PC-9 (cell line): ENCODE measurements around the gene ZNF446. TPM values are rescaled to one million over a fixed set of nuclear protein-coding genes. Genes with fewer than 3 reads are reported as not detected.
"Not testable (repeated sequence)": the region's sequence is repeated elsewhere in the genome, so short reads cannot be mapped to it uniquely, and the experiment has no call there.

ENCODE experiments used
- BruUV-seq: library from RNA; stranded (reverse); fragments of 400-500 nt; replicated peaks from 2 replicates; lab custom pipeline; 2021; lab: Mats Ljungman, UMichigan
- CTCF ChIA-PET: fragments of 300-600 bp; sonication (Branson Sonifier 250); formaldehyde crosslinking; loops from one replicate; lab custom pipeline; 2022; ENCODE audit warnings: antibody characterized with exemption; lab: Charles Lee
- POLR2A ChIA-PET: fragments of 300-600 bp; sonication (Branson Sonifier 250); formaldehyde crosslinking; loops from one replicate; lab custom pipeline; 2022; ENCODE audit warnings: antibody characterized with exemption; ENCODE audit not compliant: unreplicated experiment; lab: Charles Lee
- DNase-seq, 2 experiments: peaks; one replicate each; pipeline versions ENCODE4 v3.0.0 to v3.0.0-alpha.2; 2015 to 2022; ENCODE audit warnings: mixed read lengths in 1 of 2
- H2AFZ ChIP-seq: fragments of 200-600 bp; sonication (generic); 2 replicates; pipeline ENCODE4 v1.8.1; 2017; ENCODE audit warnings: antibody characterized with exemption
- H3F3A ChIP-seq: fragments of 200-600 bp; sonication (generic); 2 replicates; pipeline ENCODE4 v1.8.1; 2017; ENCODE audit warnings: antibody characterized with exemption, mild to moderate bottlenecking, low read depth; ENCODE audit not compliant: insufficient read depth
- H3K27ac ChIP-seq: fragments of 200-600 bp; sonication (generic); 2 replicates; pipeline ENCODE4 v1.6.1; 2016; ENCODE audit warnings: mixed run types
- H3K27me3 ChIP-seq: fragments of 200-600 bp; sonication (generic); 2 replicates; pipeline ENCODE4 v1.6.1; 2016; ENCODE audit warnings: low read depth, mixed run types; ENCODE audit not compliant: insufficient read depth
- H3K36me3 ChIP-seq: fragments of 200-600 bp; sonication (generic); 2 replicates; pipeline ENCODE4 v1.6.1; 2016; ENCODE audit warnings: low read depth, mixed run types
- H3K4me1 ChIP-seq: fragments of 200-600 bp; sonication (generic); replicated peaks from 2 replicates; pipeline ENCODE4 v1.6.1; 2016; ENCODE audit warnings: mixed run types; ENCODE audit not compliant: insufficient read depth
- H3K4me2 ChIP-seq: fragments of 200-600 bp; sonication (generic); 2 replicates; pipeline ENCODE4 v1.6.1; 2017; ENCODE audit warnings: mixed run types
- H3K4me3 ChIP-seq: fragments of 200-600 bp; sonication (generic); 2 replicates; pipeline ENCODE4 v1.6.1; 2016; ENCODE audit warnings: mixed run types
- H3K79me2 ChIP-seq: fragments of 200-600 bp; sonication (generic); 2 replicates; pipeline ENCODE4 v1.6.1; 2017; ENCODE audit warnings: low read depth, mixed run types
- H3K9me2 ChIP-seq: fragments of 200-600 bp; sonication (generic); 2 replicates; pipeline ENCODE4 v1.8.1; 2017; ENCODE audit warnings: mild to moderate bottlenecking; ENCODE audit not compliant: insufficient read depth
- H3K9me3 ChIP-seq: fragments of 200-600 bp; sonication (generic); 2 replicates; pipeline ENCODE4 v1.8.1; 2016; ENCODE audit warnings: low read depth; ENCODE audit not compliant: insufficient read depth
- H4K20me1 ChIP-seq: fragments of 200-600 bp; sonication (generic); 2 replicates; pipeline ENCODE4 v1.8.1; 2017; ENCODE audit not compliant: insufficient read depth
- CTCF ChIP-seq: fragments of 200-600 bp; sonication (generic); conservative IDR thresholded peaks from 2 replicates; pipeline ENCODE4 v1.6.1; 2017; ENCODE audit warnings: mixed run types, antibody characterized with exemption, mild to moderate bottlenecking, moderate library complexity
- EZH2 ChIP-seq: fragments of 200-600 bp; sonication (generic); IDR thresholded peaks from 2 replicates; pipeline ENCODE4 v1.8.0; 2017; ENCODE audit warnings: antibody characterized with exemption, low read depth
- intact Hi-C: fragments of 100-400 bp; cut with micrococcal nuclease; formaldehyde crosslinking; loops from one replicate; pipeline ENCODE4 v1.10.0; 2022; ENCODE audit not compliant: unreplicated experiment
- total RNA-seq: library from RNA; stranded (reverse); gene quantifications from 2 replicates; pipeline ENCODE4 v1.2.3, GENCODE V29; 2021

The ZNF446 gene
- total RNA-seq, 1 experiment from 2014 or later = 11.0 TPM

- DNase-seq, H3K4me2 ChIP-seq, H3K27ac ChIP-seq, H3K4me3 ChIP-seq, H3K79me2 ChIP-seq, H3F3A ChIP-seq, H4K20me1 ChIP-seq, BruUV-seq, H3K36me3 ChIP-seq, H2AFZ ChIP-seq, H3K9me2 ChIP-seq, CTCF ChIA-PET, H3K9me3 ChIP-seq, POLR2A ChIA-PET, H3K4me1 ChIP-seq, H3K27me3 ChIP-seq: not testable (repeated sequence)
- intact Hi-C loops = loop anchor here (5.0 kb wide), 1 partner anchor 88 kb away; the partner anchor contains the start of gene ZNF497
Observed at GRCh38 chr19:58449980-58450379, 26.2 kb upstream of the ZNF446 start.

GRCh38 chr19:58450856-58451357, 25.2 kb upstream of the ZNF446 start:
- peak in 1 of 2 experiments; percentile 36 for DNase-seq
- BruUV-seq = no TSS peak
- H3K36me3 ChIP-seq = no peaks in the 10 kb centered on the region
- peak overlapping the region; percentile 81 for H3K4me3 ChIP-seq
- ChIA-PET POLR2A (interaction anchor here (0.6 to 0.7 kb wide), 2 partner anchors 42 to 79 kb away, joined by 3 to 5 read pairs; partner anchors contain the start of gene ZNF584), CTCF (no interaction called here)
- H4K20me1 ChIP-seq = no peaks in the 10 kb centered on the region
- intact Hi-C loops = loop anchor here (1.0 to 5.0 kb wide), 2 partner anchors 43 to 89 kb away; partner anchors contain the start of genes ZNF497 and ZNF584
- H3K27me3 ChIP-seq = peaks cover 6% of the 10 kb centered on the region; the same call in 1 of the 2 replicates
- peak overlapping the region; percentile 88 for H3K4me2 ChIP-seq
- TF ChIP-seq CTCF (no peak), EZH2 (no peak)
- peak overlapping the region; percentile 94 for H2AFZ ChIP-seq
- no peaks in the 10 kb centered on the region for H3K9me2 ChIP-seq
- H3K27ac ChIP-seq = no peak overlapping the region
- no peaks in the 10 kb centered on the region for H3F3A ChIP-seq
- H3K4me1 ChIP-seq = 0 out of 2 replicates have a peak, but pooled peaks cover 5% of the 10 kb centered on the region
- H3K9me3 ChIP-seq = no peaks in the 10 kb centered on the region; the same call in 1 of the 2 replicates
- no peaks in the 10 kb centered on the region for H3K79me2 ChIP-seq

- no TSS peak for BruUV-seq
- Histone ChIP-seq H2AFZ (peak within 1 kb of the TSS; percentile 94), H3K36me3 (no peaks in the 10 kb centered on the region), H3K4me1 (0 out of 2 replicates have a peak, but pooled peaks cover 5% of the 10 kb centered on the region), H3K4me2 (peak within 1 kb of the TSS; percentile 88), H3K4me3 (peak within 1 kb of the TSS; percentile 81), H3K9me3 (no peaks in the 10 kb centered on the region; the same call in 1 of the 2 replicates), H3K27ac (no peak within 1 kb of the TSS), H4K20me1 (no peaks in the 10 kb centered on the region), H3F3A (no peaks in the 10 kb centered on the region), H3K27me3 (peaks cover 6% of the 10 kb centered on the region; the same call in 1 of the 2 replicates), H3K79me2 (no peaks in the 10 kb centered on the region), H3K9me2 (no peaks in the 10 kb centered on the region)
- peak; percentile 86 to 93 for DNase-seq
- TF ChIP-seq CTCF (no peak), EZH2 (no peak)
- POLR2A ChIA-PET = interaction anchor here (0.5 to 0.7 kb wide), 3 partner anchors 16 to 92 kb away, joined by 5 to 10 read pairs (median 6); partner anchors contain the start of genes TRIM28 and ZNF584
- intact Hi-C loops = loop anchor here (1.0 to 5.0 kb wide), 2 partner anchors 43 to 89 kb away; partner anchors contain the start of genes ZNF497 and ZNF584
- CTCF ChIA-PET = no interaction called here
Observed at GRCh38 chr19:58451358-58452101, 24.6 kb upstream of the ZNF446 start, which contains the start of gene ZNF324B. ZNF324B (plus strand) TSS chr19:58451622; CDS start chr19:58453702, 2,080 bp downstream.
